Activated naive CD8-positive, alpha-beta T cell treated with anti-CD3 and anti-CD28 coated beads, Interleukin-2, amount 50 U/mL, for 16 hours (primary cell): Measurements from ENCODE around the gene VCAM1.

Experiments used
- DNase-seq: peaks from one replicate; pipeline ENCODE4 v3.0.0-alpha.2; 2020; ENCODE audit warnings: low read depth, low spot score

Gene VCAM1

DNA sequence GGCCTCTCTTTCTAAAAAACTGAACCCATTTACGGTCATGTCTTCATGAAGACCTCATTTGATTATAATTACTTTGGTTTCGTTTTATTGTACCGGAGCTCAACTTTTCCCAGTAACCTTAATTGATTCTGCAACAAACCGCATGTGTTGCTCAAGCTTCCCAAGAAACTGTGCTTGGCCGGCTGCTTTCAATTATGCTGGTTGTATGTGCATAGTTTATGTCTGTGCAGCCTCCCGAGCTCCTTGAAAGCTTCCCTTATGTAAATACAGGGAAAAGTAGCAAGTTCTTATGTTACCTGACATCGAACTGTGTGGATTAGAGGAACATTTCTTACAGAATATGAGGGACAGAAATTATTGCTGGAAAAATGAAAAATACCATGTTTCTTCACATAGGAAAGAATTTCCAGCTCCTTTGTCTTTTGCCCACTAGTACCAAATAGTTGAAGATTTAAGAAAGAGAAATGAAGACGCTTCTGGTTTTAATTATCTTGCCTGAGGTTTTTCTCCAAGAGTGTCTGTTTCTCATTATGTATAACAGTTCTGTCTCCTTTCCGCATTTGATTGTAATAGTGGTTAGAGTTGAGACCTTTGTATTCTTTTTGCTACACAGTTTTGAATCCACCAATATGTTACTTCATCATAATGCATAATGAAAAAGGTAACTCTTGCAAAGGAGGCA lies 2.1 kb downstream of the VCAM1 start:
- no peak for DNase-seq

DNA sequence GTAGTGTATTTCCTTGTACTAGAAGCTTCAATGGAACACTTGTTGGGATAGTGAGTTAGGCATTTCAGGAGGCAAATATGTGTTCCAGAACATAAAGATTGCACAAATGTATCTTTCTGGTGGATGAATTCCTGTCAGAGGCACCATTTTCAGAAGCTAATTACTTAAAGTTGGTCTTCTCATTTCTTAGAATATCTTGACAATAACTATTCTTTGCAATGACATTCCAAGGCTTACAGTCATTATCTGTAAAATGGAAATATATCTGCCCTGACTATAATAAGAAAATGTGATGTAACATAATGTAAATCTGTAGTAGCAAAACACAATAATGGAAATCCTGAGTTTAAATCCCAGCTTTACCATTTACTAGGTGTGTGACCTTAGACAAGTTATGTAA lies 2.7 kb downstream of the VCAM1 start:
- DNase-seq = no peak

DNA sequence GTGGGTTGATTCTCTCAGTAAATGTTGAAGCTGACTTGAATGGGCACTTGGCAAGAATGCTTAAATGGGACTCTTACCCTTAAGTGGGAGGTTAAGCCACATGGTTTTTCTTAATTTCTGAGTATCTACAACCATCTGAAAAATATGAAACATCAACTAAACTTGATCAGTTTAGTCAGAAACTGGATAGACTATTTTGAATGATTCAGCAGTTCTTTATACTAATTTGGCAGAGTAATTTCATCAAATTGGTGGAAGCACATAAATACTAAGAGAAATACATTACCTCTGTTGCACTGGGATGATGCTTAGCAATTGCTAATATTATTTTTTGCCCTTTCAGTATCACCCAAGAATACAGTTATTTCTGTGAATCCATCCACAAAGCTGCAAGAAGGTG lies 4.7 kb downstream of the VCAM1 start:
- no peak for DNase-seq

DNA sequence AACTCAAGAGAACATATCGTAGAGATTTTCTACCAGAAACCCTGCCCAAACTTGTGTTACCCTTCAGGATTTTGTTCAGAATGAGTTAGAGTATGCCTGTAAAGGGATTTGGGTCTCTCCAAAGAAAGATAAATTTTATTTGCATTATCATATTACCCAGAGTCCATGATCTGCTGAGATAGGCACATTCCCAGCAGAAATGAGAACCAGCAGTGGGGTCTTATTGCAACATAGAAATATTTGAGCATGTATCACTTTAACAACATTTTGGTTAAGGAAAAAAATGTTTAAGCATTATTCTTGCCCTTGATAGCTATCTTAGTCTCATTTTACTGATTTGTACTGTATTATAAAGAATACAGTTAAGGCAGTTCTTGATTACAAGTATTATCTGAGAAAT lies 10.6 kb downstream of the VCAM1 start:
- no peak for DNase-seq

DNA sequence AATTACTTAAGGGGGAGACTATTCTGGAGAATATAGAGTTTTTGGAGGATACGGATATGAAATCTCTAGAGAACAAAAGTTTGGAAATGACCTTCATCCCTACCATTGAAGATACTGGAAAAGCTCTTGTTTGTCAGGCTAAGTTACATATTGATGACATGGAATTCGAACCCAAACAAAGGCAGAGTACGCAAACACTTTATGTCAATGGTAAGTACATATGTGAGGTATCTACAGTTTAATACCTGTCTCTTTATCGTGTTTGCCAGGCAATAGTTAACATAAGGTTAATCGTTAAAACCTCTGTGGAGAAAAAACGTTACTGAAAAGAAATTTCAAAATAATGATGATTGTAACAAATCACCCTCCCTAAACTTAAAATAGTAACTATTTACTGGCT lies 11.8 kb downstream of the VCAM1 start:
- no peak for DNase-seq

DNA sequence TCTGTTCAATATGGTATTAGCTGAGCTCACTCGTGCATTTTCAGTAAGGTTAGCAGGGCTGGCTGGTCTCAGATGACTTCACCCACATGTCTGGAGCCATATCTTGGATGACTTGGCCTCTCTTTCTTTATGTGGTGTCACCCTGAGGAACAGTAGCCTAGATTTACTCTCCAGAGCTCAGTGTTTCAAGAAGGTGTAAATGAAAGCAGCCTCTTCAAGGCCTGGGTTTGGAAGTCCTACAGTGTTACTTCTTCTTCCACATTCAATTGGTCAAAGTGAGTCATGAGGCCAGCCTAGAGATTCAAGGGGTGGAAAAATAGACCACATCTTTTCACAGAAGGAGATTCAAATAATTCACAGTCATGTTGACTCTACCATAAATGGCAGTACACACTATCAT lies 12.2 kb downstream of the VCAM1 start:
- DNase-seq = no peak

DNA sequence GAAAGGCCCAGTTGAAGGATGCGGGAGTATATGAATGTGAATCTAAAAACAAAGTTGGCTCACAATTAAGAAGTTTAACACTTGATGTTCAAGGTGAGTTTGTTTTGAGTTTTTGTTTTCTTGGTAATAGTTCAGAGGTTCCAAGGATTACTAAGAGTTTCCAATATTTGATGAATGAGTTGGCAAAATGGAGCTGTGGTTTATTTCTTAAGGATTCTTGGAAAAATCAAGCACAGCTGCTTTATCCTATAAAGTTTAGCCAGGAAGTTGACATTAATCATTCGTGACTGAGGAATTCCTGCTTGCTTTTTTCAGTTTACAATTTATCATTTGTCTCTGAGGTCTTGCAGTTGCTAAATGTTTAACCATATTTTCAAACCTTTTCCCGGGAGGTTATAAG lies 15.1 kb downstream of the VCAM1 start:
- no peak for DNase-seq

DNA sequence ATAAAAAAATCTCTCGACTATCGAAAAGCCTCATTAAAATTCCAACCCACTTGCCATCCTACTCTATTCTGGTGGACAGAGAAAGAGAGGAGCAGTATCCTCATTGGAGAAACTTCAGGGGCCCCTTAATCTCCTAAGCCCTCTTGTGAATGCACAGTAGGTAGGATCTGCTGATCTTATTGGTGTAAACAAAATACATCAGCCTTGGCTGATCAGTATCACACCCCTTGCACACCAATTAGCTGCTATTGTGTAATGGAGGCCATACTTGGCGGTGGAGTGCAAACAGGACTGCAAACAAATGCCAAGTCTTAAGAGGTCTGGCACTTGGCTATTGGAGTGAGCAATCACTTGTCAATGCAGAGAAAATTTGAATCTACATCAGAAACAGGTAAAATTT lies 15.7 kb downstream of the VCAM1 start:
- DNase-seq = no peak

DNA sequence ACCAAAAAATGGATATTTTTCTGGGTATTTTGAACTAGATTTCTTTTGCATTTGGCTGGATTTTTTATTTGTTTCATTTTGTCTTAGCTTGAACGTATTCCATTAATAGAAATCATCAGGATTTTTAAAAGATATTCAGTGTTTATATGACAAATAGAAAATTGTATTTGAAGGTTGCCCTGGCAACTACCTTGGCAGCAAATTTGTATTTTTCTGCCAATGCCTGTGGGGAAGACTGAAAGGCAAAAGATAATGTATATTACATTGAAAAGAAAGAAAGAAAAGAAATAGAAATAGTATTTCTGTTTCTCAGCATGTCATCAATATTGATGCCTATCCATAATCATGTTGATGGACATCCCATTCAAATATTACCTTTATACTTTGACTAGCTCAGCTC lies 16.8 kb downstream of the VCAM1 start:
- no peak for DNase-seq

DNA sequence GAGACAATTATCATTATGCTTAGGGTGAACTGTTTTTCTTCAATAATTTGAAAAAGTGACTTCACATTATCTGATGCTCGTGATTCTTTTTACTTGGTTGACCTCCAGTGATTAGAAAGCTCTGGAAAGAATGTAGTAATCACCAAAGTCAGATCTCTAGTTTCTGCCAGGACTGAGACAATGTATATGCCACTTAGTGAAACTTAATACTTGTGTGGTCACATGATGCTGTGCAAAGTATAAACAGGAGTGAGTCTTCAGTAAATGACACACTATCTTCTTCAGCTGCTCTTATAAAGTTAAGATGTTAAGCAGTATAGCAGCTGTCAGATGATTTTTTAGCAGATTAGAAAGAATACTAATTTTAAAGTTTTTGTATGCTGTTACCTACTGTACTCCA lies 17.2 kb downstream of the VCAM1 start:
- no peak for DNase-seq

DNA sequence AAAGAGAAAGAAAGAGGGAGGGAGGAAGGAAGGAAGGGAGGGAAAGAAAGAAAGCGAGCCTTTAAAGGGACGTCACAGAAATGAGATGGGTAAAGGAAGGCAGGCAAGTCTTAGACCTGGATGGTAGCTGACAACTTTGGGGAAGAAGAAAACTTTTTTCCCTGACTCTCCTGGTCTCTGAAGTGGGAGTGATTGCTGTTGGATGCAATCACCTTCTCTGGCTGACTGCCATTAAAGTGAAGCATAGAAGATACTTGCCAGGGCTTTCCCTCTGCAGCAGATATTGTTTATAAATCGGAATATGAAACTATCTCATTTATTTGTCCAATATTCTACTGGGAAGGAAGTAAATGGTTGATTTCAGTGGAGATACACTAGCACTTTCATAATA lies 27.0 kb downstream of the VCAM1 start:
- no peak for DNase-seq

DNA sequence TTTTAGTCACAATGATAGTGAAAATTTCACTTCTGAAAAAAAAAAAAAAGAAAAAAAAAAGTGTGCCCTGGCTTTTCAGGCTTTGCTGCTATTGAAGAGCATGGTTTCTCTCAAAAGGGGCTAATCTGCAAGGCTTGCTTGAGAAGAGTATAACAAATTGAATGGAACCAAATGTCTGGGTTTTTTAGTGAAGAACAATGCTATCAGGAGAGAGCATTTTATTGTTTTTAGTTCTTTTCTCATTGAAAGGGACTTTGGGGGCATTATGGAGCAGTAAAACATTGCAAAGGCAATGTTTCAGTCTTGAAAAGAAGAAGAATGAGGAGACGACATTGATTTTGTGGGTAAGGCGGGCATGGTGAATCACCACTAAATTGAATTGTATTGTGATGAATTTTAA lies 28.2 kb downstream of the VCAM1 start:
- no peak for DNase-seq

DNA sequence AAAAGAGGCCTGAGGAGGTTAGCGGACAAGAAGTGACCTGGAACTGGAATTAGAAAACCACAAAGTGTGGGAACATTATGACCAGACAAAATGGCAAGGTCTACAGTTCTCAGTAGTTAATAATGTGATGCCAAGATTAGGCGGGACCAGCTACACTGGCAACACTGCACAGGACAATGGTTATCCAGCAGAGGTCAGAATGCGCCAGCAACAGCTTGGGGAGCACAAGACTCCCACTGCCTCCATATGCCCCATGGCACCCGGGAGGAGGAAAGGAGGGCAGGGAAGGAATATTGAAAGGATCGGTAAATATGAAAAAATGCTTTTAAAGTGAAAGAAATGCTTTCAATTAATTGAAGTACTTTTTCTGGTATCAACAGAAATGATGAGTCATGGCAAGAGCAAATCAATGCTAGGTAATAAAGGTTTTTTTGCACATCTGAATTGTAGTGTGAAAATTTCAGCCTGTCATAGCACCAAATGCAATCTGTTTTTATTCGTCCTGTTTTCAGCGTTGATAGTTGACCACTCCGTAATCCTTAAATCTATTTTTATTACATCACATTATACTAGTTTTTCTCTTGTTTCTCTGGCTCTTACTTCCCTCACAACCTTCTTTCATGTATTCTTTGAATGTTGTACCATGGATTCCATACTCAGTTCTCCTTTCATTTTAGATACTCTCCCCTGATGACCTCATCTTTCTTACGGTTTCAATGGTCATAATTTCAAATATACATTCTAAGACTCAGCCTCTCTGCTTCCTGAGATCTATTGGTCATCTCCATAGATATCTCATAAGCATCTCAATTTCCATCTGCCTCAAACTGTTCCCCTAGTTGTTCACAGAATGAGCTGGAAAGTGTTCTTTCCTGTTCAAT lies 30.7 kb downstream of the VCAM1 start:
- no peak for DNase-seq

DNA sequence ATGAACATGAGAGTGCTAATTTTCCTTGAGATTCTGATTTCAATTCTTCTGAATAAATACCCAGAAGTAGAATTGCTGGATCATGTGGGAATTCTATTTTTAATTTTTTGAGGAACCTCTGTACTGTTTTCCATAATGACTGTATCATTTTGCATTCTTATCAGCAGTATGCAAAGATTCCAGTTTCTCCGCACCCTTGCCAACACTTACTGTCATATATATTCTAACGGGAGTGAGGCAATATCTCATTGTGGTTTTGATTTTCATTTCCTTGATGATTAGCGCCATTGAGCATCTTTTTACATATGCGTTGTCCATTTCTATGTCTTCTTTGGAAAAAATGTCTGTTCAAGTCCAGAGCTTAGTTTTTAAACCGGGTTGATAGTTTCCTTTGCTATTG lies 33.2 kb downstream of the VCAM1 start:
- no peak for DNase-seq

DNA sequence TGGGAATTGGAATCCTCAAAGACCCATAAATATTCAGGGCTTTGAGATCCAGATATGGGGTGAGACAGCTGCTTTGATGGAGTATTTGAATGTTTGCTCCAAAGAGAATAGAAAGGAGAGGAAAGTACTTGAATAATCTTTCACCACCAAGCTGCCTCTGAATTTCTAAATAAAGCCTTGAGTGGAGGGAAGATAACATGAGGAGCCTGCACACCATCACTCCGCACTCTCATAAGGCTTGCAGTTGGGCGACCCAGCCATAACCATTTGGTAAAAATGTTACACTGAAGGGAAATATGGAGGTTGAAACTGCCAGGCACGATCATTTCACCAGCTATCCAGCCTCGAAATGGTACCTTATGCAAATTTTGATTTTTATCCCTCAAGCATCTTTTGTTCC lies 38.4 kb downstream of the VCAM1 start:
- no peak for DNase-seq

DNA sequence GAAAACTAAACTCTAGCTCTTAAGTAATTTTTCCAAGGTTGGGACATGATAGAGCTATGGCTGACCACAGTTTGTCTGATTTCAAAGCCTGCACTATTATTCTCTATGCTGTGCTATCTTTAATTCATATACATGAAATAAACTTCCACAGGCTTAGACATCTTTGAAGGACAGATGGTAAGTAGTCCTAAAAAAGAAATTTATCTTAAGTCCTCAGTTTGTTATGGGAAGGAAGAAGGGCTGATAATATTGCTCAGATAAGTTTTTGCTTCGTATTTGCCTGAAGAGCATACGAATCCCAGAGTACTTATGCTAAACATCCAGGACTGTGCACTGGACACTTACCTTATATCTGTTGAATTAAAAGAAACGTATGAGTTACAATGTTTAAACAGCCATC lies 39.6 kb downstream of the VCAM1 start:
- DNase-seq = no peak

DNA sequence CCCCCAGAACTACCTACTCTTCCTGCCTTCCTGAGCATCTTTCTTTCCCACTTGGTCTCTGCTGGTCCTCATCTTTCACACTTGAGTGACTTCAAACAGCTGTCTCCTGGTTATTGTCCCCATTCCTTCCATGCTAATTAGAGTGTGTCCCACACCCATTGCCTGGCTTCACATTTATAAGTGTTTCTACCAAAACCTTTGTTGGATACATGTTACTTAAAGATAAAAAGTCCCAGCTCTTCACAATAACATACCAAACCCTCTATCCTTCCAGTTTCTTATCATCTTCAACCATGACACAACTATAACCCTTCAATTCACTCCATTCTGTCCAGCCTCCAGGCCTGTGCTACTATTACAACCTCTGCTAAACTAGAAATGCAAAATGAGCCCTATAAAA lies 41.0 kb downstream of the VCAM1 start:
- no peak for DNase-seq

DNA sequence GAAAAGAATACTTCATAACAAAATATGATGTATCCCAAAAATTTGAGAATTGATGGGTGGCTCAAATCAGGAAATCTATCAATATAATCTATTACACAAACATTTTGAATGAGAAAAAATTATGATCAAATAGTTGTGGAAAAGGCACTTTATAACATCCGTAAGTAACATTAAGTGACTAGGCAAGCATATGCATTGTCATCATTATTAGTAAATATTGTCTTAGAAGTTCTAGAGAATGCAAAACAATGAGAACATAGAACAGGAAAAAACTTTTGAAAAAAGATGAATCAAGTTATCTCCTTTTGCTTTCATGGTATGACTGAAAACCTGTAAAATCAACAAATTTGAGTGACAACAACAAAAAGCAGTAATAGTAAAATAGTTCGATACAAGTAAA lies 42.9 kb downstream of the VCAM1 start:
- DNase-seq = no peak

DNA sequence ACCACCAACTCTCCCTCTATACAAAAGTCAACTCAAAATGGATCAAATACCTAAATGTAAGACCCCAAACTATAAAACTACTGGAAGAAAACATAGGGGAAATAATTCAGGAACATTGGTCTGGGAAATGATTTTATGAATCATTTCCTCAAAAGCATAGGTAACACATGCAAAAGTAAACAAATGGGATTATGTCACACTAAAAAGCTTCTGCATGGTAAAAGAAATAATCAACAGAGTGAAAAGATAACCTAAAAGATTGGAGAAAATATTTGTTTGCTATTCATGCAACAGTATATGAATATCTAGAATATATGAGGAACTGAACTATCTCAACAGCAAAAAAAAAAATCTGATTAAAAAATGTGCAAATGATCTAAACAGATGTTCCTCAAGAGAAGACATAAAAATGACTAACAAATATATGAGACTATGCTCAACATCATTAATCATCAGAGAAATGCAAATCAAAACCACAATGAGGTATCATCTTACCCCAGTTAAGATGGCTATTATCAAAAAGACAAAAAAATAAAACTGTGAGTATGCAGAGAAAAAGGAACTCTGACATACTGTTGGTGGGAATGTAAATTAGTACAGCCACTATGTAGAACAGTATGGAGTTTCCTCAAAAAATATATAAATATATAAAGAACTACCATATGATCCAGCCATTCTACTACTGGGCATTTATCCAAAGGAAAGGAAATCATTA lies 47.8 kb downstream of the VCAM1 start:
- no peak for DNase-seq

DNA sequence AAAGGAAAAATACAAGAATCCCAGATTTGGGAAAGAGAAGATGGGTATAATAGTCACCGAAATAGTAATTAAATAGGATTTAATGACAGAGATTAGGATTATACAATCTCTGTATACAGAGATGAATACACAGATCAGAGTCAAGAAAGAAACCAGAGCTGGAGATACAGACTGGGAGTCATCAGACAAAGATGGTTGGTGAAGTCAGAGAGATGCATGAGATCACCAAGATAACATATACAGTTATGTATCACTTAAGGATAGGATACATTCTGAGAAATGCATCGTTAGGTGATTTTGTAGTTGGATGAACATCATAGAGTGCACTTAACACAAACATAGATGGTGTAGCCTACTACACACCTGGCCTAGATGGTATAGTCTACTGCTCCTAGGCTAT lies 49.8 kb downstream of the VCAM1 start:
- DNase-seq = no peak

DNA sequence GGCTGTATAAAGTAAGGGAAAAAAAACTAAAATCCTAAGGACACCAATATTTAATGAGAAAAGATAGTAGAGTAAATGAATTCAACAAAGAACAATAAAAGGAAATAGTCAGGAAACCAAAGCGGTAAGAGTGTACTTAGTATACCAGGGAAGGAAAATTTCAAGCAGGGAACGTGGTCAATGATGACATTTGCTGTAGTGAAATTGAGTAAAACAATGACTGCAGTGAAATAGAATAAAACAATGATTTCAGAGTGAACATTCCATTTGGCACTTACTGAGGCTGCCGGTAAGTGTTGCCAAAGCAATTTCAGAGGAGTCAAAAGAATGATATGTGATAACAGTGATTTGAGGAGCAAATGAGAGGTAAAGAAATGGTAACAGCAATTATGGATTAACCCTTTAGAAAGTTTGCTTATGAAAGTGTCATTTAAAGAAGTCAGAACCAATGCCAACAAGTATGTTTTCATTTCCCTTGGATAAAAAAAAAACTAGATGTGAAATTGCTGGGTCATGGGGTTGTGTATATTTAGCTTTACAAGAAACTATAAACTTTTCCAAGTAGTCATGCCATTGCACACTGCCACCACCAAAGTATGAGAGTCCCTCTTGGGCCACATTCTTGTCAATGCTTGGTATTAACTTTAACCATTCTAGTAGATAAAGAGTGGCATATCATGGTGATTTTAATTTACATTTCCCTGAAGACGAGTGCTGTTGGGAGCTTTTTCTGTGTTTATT lies 50.5 kb downstream of the VCAM1 start:
- DNase-seq = no peak

DNA sequence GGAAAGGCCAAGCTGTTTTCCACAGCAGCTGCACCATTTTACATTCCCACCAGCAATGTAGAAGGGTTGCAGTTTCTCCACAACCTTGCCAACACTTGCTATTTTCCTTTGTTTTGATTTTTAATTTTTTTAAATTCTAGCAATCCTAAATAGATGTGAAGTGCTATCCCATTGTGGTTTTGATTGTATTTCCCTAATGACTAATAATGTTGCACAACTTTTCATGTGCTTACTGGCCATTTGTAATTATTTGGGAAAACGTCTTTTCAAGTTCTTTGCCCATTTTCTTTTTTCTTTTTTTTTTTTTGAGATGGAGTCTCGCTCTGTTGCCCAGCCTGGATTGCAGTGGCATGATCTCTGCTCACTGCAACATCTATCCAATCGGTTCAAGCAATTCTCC lies 53.9 kb downstream of the VCAM1 start:
- no peak for DNase-seq
